Activated T-cell treated with anti-CD3 and anti-CD28 coated beads, Interleukin-2, amount 50 U/mL, for 4 hours (primary cell): ENCODE data around the gene TSPAN18. TPM values are rescaled to one million over a fixed set of nuclear protein-coding genes. Genes with fewer than 3 reads are reported as not detected.

Experiments
- ATAC-seq, 2 donors: fragments of 200-7000 bp; cut with Tn5 transposase; one replicate each; pipeline ENCODE4 v1.10.0; 2021
- DNase-seq: peaks from one replicate; pipeline ENCODE4 v3.0.0-alpha.2; 2020
- H3K27me3 Mint-ChIP-seq: one replicate; pipeline ENCODE4 v1.8.0; 2021; ENCODE audit warnings: low read depth, mixed read lengths
- H3K36me3 Mint-ChIP-seq: one replicate; pipeline ENCODE4 v1.8.0; 2022; ENCODE audit warnings: mixed read lengths; ENCODE audit not compliant: insufficient read depth
- H3K4me1 Mint-ChIP-seq: one replicate; pipeline ENCODE4 v1.8.0; 2021; ENCODE audit warnings: low read depth, mixed read lengths
- H3K4me3 Mint-ChIP-seq: one replicate; pipeline ENCODE4 v1.8.0; 2021; ENCODE audit warnings: mild to moderate bottlenecking, moderate library complexity, mixed read lengths
- H3K9me3 Mint-ChIP-seq: one replicate; pipeline ENCODE4 v1.8.0; 2021; ENCODE audit warnings: mixed read lengths
- total RNA-seq, 3 donors: library from RNA; stranded (reverse); gene quantifications; one replicate each; pipeline ENCODE4 v1.2.1, GENCODE V29; 2021

The TSPAN18 gene
- total RNA-seq, 3 donors from 2014 or later, result 0.84 to 2.0 (median 1.5) TPM

- Mint-ChIP-seq H3K4me3 (no peak overlapping the region), H3K9me3 (no peaks in the 10 kb centered on the region), H3K36me3 (peaks cover 3% of the 10 kb centered on the region), H3K27me3 (no peaks in the 10 kb centered on the region), H3K4me1 (peaks cover 10% of the 10 kb centered on the region)
- DNase-seq, result no peak
- no peak for ATAC-seq
These were observed 51.7 kb downstream of the TSPAN18 start for GRCh38 chr11:44778195-44779100.

GRCh38 chr11:44779736-44780520 is 53.2 kb downstream of the TSPAN18 start:
- H3K36me3 Mint-ChIP-seq, result peaks cover 6% of the 10 kb centered on the region
- H3K4me3 Mint-ChIP-seq, result no peak overlapping the region
- ATAC-seq (no peak), DNase-seq (no peak)
- H3K9me3 Mint-ChIP-seq, result no peaks in the 10 kb centered on the region
- H3K27me3 Mint-ChIP-seq, result no peaks in the 10 kb centered on the region
- H3K4me1 Mint-ChIP-seq, result peaks cover 8% of the 10 kb centered on the region

- Mint-ChIP-seq H3K27me3 (no peaks in the 10 kb centered on the region), H3K9me3 (no peaks in the 10 kb centered on the region), H3K36me3 (peaks cover 6% of the 10 kb centered on the region), H3K4me1 (peaks cover 9% of the 10 kb centered on the region), H3K4me3 (no peak overlapping the region)
- ATAC-seq (no peak), DNase-seq (no peak)
These were observed 54.3 kb downstream of the TSPAN18 start for GRCh38 chr11:44780940-44781631.

GRCh38 chr11:44781655-44782054 is 54.9 kb downstream of the TSPAN18 start:
- DNase-seq (no peak), ATAC-seq (no peak)
- H3K9me3 Mint-ChIP-seq, result no peaks in the 10 kb centered on the region
- no peaks in the 10 kb centered on the region for H3K27me3 Mint-ChIP-seq
- no peak overlapping the region for H3K4me3 Mint-ChIP-seq
- peaks cover 9% of the 10 kb centered on the region for H3K4me1 Mint-ChIP-seq
- H3K36me3 Mint-ChIP-seq, result peaks cover 6% of the 10 kb centered on the region

GRCh38 chr11:44782478-44782877 is 55.7 kb downstream of the TSPAN18 start:
- Mint-ChIP-seq H3K4me1 (peaks cover 5% of the 10 kb centered on the region), H3K36me3 (peaks cover 6% of the 10 kb centered on the region), H3K4me3 (no peak overlapping the region), H3K9me3 (no peaks in the 10 kb centered on the region), H3K27me3 (no peaks in the 10 kb centered on the region)
- no peak for ATAC-seq
- DNase-seq, result no peak

GRCh38 chr11:44784436-44784760 is 57.6 kb downstream of the TSPAN18 start:
- Mint-ChIP-seq H3K4me1 (peaks cover 5% of the 10 kb centered on the region), H3K36me3 (peaks cover 6% of the 10 kb centered on the region), H3K9me3 (no peaks in the 10 kb centered on the region), H3K27me3 (no peaks in the 10 kb centered on the region), H3K4me3 (no peak overlapping the region)
- ATAC-seq (no peak), DNase-seq (no peak)

GRCh38 chr11:44784851-44785250 is 58.1 kb downstream of the TSPAN18 start:
- Mint-ChIP-seq H3K36me3 (peaks cover 6% of the 10 kb centered on the region), H3K4me3 (no peak overlapping the region), H3K27me3 (no peaks in the 10 kb centered on the region), H3K4me1 (peaks cover 5% of the 10 kb centered on the region), H3K9me3 (no peaks in the 10 kb centered on the region)
- ATAC-seq (no peak), DNase-seq (no peak)

GRCh38 chr11:44785856-44786607 is 59.3 kb downstream of the TSPAN18 start:
- no peaks in the 10 kb centered on the region for H3K9me3 Mint-ChIP-seq
- no peak for DNase-seq
- H3K27me3 Mint-ChIP-seq, result no peaks in the 10 kb centered on the region
- peaks cover 6% of the 10 kb centered on the region for H3K36me3 Mint-ChIP-seq
- no peak for ATAC-seq
- peaks cover 5% of the 10 kb centered on the region for H3K4me1 Mint-ChIP-seq
- H3K4me3 Mint-ChIP-seq, result no peak overlapping the region

GRCh38 chr11:44787070-44787469 is 60.3 kb downstream of the TSPAN18 start:
- no peaks in the 10 kb centered on the region for H3K9me3 Mint-ChIP-seq
- no peak for DNase-seq
- peaks cover 2% of the 10 kb centered on the region for H3K36me3 Mint-ChIP-seq

GRCh38 chr11:44787981-44788380 is 61.2 kb downstream of the TSPAN18 start:
- DNase-seq (no peak), ATAC-seq (no peak)
- H3K9me3 Mint-ChIP-seq, result no peaks in the 10 kb centered on the region
- no peak overlapping the region for H3K4me3 Mint-ChIP-seq
- H3K27me3 Mint-ChIP-seq, result no peaks in the 10 kb centered on the region
- peaks cover 2% of the 10 kb centered on the region for H3K36me3 Mint-ChIP-seq
- H3K4me1 Mint-ChIP-seq, result peaks cover 5% of the 10 kb centered on the region

More at GRCh38 chr11:44787070-44787469, 60.3 kb downstream of the TSPAN18 start:
- no peaks in the 10 kb centered on the region for H3K27me3 Mint-ChIP-seq
- ATAC-seq, result no peak
- H3K4me1 Mint-ChIP-seq, result peaks cover 5% of the 10 kb centered on the region
- H3K4me3 Mint-ChIP-seq, result no peak overlapping the region

GRCh38 chr11:44788536-44789261 is 61.9 kb downstream of the TSPAN18 start:
- H3K4me3 Mint-ChIP-seq, result no peak overlapping the region

GRCh38 chr11:44789496-44789895 is 62.7 kb downstream of the TSPAN18 start:
- no peak for DNase-seq
- no peak for ATAC-seq
- Mint-ChIP-seq H3K4me1 (peaks cover 5% of the 10 kb centered on the region), H3K36me3 (no peaks in the 10 kb centered on the region), H3K9me3 (no peaks in the 10 kb centered on the region), H3K27me3 (no peaks in the 10 kb centered on the region), H3K4me3 (no peak overlapping the region)

More at GRCh38 chr11:44788536-44789261, 61.9 kb downstream of the TSPAN18 start:
- ATAC-seq, result no peak
- no peak for DNase-seq
- no peaks in the 10 kb centered on the region for H3K9me3 Mint-ChIP-seq
- peaks cover 1% of the 10 kb centered on the region for H3K36me3 Mint-ChIP-seq
- no peaks in the 10 kb centered on the region for H3K27me3 Mint-ChIP-seq
- peaks cover 5% of the 10 kb centered on the region for H3K4me1 Mint-ChIP-seq

GRCh38 chr11:44790211-44790610 is 63.4 kb downstream of the TSPAN18 start:
- Mint-ChIP-seq H3K4me1 (peaks cover under 1% of the 10 kb centered on the region), H3K4me3 (no peak overlapping the region), H3K36me3 (no peaks in the 10 kb centered on the region), H3K9me3 (no peaks in the 10 kb centered on the region), H3K27me3 (no peaks in the 10 kb centered on the region)
- DNase-seq (no peak), ATAC-seq (no peak)
